Right lobe of liver (tissue), 6 donors: ENCODE results near the gene HPS4. TPM values are rescaled to one million over a fixed set of nuclear protein-coding genes. Genes with fewer than 3 reads are reported as not detected.

Source experiments
- ATAC-seq, 4 donors: fragments of 200-7000 bp; cut with Tn5 transposase; one replicate each; pipeline ENCODE4 v1.9.1; 2020; ENCODE audit warnings: mild to moderate bottlenecking in 4 of 4, moderate library complexity in 4 of 4
- DNase-seq, 3 donors: peaks; one replicate each; pipeline ENCODE4 v3.0.0-alpha.2; 2020
- H3K27ac ChIP-seq, 3 donors: fragments of 200-600 bp; one replicate each; pipeline ENCODE4 v1.8.0; 2022
- H3K27me3 ChIP-seq, 2 donors: fragments of 200-600 bp; one replicate each; pipeline ENCODE4 v1.8.0; 2022
- H3K36me3 ChIP-seq, 4 donors: fragments of 200-600 bp; sonication (generic) in 1 of 4; one replicate each; pipeline versions ENCODE4 v1.5.1 to v1.8.0; 2017 to 2022; ENCODE audit warnings: control low read depth in 1 of 4
- H3K4me1 ChIP-seq, 4 donors: fragments of 200-600 bp; sonication (generic) in 1 of 4; one replicate each; pipeline versions ENCODE4 v1.5.1 to v1.8.0; 2017 to 2022; ENCODE audit warnings: control low read depth in 1 of 4
- H3K4me3 ChIP-seq, 3 donors: fragments of 200-600 bp; one replicate each; pipeline ENCODE4 v1.8.0; 2022
- H3K9me3 ChIP-seq, 4 donors: fragments of 200-600 bp; sonication (generic) in 1 of 4; one replicate each; pipeline versions ENCODE4 v1.5.1 to v1.8.0; 2017 to 2022; ENCODE audit warnings: control low read depth in 1 of 4
- CTCF ChIP-seq, 4 donors: fragments of 200-600 bp in 3 of 4; fragments of 450-650 bp in 1 of 4; IDR thresholded peaks; one replicate each; pipeline versions ENCODE4 v1.5.1 to v1.8.0; 2016 to 2022; ENCODE audit warnings: antibody characterized with exemption in 4 of 4, mild to moderate bottlenecking in 2 of 4
- POLR2A ChIP-seq: fragments of 450-650 bp; IDR thresholded peaks from one replicate; pipeline ENCODE4 v1.6.1; 2017; ENCODE audit warnings: antibody characterized with exemption, mild to moderate bottlenecking
- WGBS: methylation state at CpG from one replicate; pipeline ENCODE4 v1.1.6; 2018; ENCODE audit warnings: low coverage, low lambda C conversion rate; ENCODE audit not compliant: insufficient coverage; ENCODE audit errors: missing lambda C conversion rate; 5-methylcytosine and 5-hydroxymethylcytosine counted together
- intact Hi-C, 2 donors: fragments of 100-400 bp; cut with DNase I; formaldehyde crosslinking; loops; one replicate each; pipeline versions ENCODE4 v1.11.2 to v1.14.1; 2022
- total RNA-seq, 6 experiments: library from RNA; depleted of rRNA in 2 of 6; stranded (reverse); fragments of >200 nt in 2 of 6; fragmentation: NEBNext Ultra II Directional in 3 of 6; extraction: Animal tissue kit (Norgen Biotek cat#: 25700) in 3 of 6; gene quantifications; one replicate each; pipeline versions ENCODE4 v1.1.0 to v1.2.4, GENCODE V29; 2016 to 2023
- donor health status: DM: no; HTN: yes; CAD: no.
- donor health status: DM: no; HTN: no; CAD: no.
- donor health status: DM: no; HTN: no; CAD: no.
- donor health status: DM: no; HTN: yes; CAD: no.
- donor health status: DM: no; HTN: yes; CAD: no.

Gene HPS4
- total RNA-seq, 6 experiments from 2014 or later: 10.7 to 13.8 (median 12.6) TPM

DNA sequence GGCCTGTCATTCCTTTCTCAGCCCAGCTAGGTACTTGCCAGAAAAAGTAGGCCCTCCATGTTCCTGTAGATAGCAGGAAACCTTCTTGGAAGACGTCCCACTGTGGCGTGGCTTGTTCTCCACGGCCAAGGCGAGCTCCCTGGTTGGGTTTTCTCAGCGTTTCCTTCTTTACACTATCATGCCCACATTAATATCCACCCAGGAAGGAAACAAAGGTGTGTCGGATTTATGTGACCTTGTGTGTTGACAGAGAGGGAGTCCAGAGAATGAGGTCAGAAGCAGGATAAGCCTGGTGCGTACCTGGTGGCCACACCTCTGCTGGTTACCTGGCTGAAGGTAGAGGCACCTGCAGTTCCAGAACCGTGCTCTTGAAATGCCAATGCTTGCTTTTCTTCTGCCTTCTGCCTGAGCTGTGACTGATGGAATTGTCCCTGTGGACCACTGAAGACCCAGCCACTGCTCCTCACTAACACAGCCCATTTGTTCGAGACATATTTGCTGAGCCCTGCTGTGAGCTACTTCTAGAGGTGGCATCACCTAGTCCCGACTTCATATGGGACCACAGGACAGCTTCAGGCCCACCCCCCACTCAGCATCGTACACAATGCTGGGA, 46.6 kb downstream of the HPS4 start:
- 41% methylated on average over 9 of the region's 11 CpGs for WGBS
- H3K36me3 ChIP-seq: no peaks in the 10 kb centered on the region
- intact Hi-C loops: no loop called here
- DNase-seq: no peak
- no peaks in the 10 kb centered on the region for H3K27me3 ChIP-seq
- no peak for ATAC-seq
- no peak for TF ChIP-seq POLR2A
- no peak for TF ChIP-seq CTCF (IDR thresholded peaks at IDR 0.05)
- H3K4me3 ChIP-seq: no peak overlapping the region
- H3K4me1 ChIP-seq: no peaks in the 10 kb centered on the region
- no peak overlapping the region for H3K27ac ChIP-seq
- H3K9me3 ChIP-seq: no peaks in the 10 kb centered on the region

DNA sequence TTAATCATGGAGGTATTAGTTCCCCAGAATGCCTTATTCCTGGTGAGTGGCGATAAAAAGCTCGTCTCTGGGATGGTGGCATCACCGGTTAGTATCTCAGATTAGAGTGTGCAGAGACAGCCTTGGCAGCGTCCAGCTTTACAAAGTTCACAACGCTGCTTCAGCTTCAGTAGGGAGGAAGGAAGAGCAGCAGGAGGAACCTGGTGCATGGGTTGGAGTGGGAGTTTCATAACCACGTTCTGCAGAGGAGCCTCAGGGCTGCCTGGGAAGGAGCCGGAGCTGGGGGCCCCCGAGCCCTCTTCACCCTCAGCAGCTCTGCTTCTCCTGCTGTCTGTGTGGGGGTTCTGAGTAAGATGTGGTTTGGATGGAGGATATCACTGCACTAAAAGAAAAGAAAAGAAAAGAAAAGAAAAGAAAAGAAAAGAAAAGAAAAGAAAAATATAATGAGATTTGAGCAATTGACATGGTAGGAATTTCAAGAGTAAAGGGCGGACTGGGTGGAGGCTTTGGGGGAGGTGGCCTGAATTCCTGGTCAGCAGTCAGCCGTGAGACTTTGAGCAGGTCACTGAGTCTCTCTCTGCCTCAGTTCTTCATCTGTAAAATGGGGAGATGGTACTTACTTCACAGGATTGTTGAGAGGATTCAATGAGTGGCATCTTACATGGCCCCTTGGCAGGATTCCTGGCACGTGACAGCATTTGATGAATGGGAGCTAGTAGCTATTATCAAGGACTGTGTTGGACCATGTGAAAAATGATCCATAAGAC, 48.1 kb downstream of the HPS4 start:
- no peak overlapping the region for H3K4me3 ChIP-seq
- 44% methylated on average over 11 of the region's 11 CpGs for WGBS
- no peak for TF ChIP-seq POLR2A
- TF ChIP-seq CTCF (IDR thresholded peaks at IDR 0.05): no peak
- no peaks in the 10 kb centered on the region for H3K36me3 ChIP-seq
- peak in 2 of 4 donors; percentile 29 to 37 for ATAC-seq
- intact Hi-C loops: no loop called here
- no peak for DNase-seq
- no peak overlapping the region for H3K27ac ChIP-seq
- H3K27me3 ChIP-seq: no peaks in the 10 kb centered on the region
- no peaks in the 10 kb centered on the region for H3K9me3 ChIP-seq
- no peaks in the 10 kb centered on the region for H3K4me1 ChIP-seq

- H3K9me3 ChIP-seq: no peaks in the 10 kb centered on the region
- TF ChIP-seq POLR2A: no peak
- no peak for TF ChIP-seq CTCF (IDR thresholded peaks at IDR 0.05)
- no peak for ATAC-seq
- intact Hi-C loops: no loop called here
- no peak overlapping the region for H3K27ac ChIP-seq
- H3K4me3 ChIP-seq: no peak overlapping the region
- 83% methylated on average over 8 of the region's 25 CpGs for WGBS
- no peaks in the 10 kb centered on the region for H3K36me3 ChIP-seq
- DNase-seq: no peak
- H3K27me3 ChIP-seq: no peaks in the 10 kb centered on the region
- H3K4me1 ChIP-seq: no peaks in the 10 kb centered on the region
Observed at GRCh38 chr22:26433805-26434204, 49.8 kb downstream of the HPS4 start.

- DNase-seq (no peak), ATAC-seq (no peak)
- Histone ChIP-seq H3K36me3 (no peaks in the 10 kb centered on the region), H3K4me1 (no peaks in the 10 kb centered on the region), H3K9me3 (no peaks in the 10 kb centered on the region), H3K27me3 (no peaks in the 10 kb centered on the region), H3K4me3 (no peak overlapping the region), H3K27ac (no peak overlapping the region)
- TF ChIP-seq CTCF (IDR thresholded peaks at IDR 0.05): no peak
- no peak for TF ChIP-seq POLR2A
- whole genome bisulfite sequencing: 60% methylated on average over 3 of the region's 3 CpGs
- intact Hi-C loops: no loop called here
Observed at GRCh38 chr22:26432619-26433311, 50.8 kb downstream of the HPS4 start.
